GM23248 (cell line): ENCODE results near the gene COG7.

Experiments used
- EZH2 ChIP-seq: fragments of 200-600 bp; sonication (generic); IDR thresholded peaks from 2 replicates; pipeline ENCODE4 v1.6.1; 2018; ENCODE audit warnings: antibody characterized with exemption, mild to moderate bottlenecking; ENCODE audit not compliant: insufficient read depth, poor library complexity, severe bottlenecking
- EZH2phosphoT487 ChIP-seq: fragments of 200-600 bp; sonication (generic); IDR thresholded peaks from 2 replicates; pipeline ENCODE4 v1.6.1; 2018; ENCODE audit warnings: antibody characterized with exemption, moderate library complexity, mild to moderate bottlenecking, low read depth; ENCODE audit not compliant: insufficient read depth

GRCh38 chr16:23486480-23486879 lies 33.5 kb upstream of the COG7 start:
- no peak for TF ChIP-seq EZH2phosphoT487
- TF ChIP-seq EZH2: no peak
